Stimulated activated CD8-positive, alpha-beta memory T cell treated with anti-CD3 and anti-CD28 coated beads, Interleukin-12 subunit alpha, Interleukin-12 subunit beta, amount 100 ng/mL, for 1 hour (primary cell): ENCODE results near the gene BBS7.
A peak's percentile ranks its signal among the peaks of the same experiment; 100 is the strongest.

Experiments
- DNase-seq: peaks from one replicate; pipeline ENCODE4 v3.0.0-alpha.2; 2020; ENCODE audit warnings: low read depth

Gene BBS7

GRCh38 chr4:121824950-121825349, 45.3 kb downstream of the BBS7 start:
- DNase-seq: no peak

GRCh38 chr4:121824171-121824527, 46.1 kb downstream of the BBS7 start:
- DNase-seq: no peak

DNA sequence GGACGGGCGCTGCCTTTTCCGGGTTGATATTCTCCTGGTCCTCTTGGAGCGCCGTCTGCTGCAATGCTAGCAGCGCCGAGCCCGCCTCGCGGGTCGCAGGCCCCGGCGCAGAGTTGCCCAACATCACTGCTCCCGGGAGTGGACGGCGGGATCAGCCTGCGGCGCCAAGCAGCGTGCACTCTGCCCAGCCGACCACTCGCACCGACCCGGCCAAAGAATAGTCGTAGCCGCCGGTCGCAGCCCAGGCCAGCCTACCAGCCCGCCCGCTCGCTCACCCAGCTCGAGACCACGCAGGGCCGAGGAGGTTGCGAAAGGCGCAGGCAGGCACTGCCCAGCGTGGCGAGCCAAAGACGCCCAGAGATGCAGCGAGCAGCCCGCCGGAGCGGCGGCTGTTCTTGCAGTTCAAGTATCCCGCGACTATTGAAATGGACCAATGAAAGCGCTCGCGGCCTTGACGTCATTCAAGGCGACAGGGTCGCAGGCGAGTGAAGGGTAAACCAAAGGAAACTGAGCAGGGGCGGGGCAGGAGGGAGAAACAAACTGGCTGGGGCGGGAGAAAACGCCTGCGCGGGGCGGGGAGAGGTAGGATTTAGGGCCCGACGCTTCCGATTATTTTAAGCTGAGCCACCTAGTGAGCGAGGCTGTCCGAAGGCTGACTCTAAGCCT, 46.6 kb downstream of the BBS7 start, which contains the start of gene CCNA2:
CCNA2 (minus strand) TSS at position 379 of the 666 bp plus-strand sequence; CDS start at position 124, 255 bp downstream.
- peak; percentile 96 for DNase-seq

DNA sequence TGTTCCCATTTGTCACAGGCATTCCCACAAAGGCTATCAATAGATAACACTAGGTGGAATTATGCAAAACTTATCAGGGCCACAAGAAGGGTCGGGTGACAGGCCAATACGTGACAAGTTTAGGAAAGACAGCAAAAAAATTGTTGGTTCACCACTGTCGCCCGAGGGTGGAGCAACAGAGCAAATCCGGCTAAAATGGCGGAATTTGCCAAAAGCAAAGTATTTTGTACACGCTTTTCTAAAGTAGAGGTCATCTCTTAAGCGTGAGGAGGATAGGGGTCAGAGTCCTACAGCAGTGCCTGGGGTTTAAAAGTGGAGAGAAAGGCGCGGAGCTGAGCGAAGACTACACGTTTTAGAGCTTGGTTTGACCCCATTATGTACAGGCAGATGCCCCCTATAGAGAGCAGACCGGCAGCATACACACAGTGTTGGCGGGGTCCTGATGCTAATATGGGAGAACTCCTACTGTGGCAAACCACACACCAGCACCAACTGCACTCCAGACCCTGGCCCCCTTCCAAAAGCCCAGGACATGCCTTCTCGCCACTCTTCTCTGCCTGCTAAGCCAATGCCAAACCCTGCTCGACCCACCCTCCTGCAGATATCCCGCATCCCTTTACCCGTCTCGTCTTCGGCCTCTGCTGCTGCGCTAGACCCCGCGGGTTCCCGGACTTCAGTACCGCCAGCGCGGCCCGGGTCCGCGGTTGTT, 47.3 kb downstream of the BBS7 start:
- no peak for DNase-seq

GRCh38 chr4:121822047-121822446, 48.2 kb downstream of the BBS7 start:
- DNase-seq: no peak

DNA sequence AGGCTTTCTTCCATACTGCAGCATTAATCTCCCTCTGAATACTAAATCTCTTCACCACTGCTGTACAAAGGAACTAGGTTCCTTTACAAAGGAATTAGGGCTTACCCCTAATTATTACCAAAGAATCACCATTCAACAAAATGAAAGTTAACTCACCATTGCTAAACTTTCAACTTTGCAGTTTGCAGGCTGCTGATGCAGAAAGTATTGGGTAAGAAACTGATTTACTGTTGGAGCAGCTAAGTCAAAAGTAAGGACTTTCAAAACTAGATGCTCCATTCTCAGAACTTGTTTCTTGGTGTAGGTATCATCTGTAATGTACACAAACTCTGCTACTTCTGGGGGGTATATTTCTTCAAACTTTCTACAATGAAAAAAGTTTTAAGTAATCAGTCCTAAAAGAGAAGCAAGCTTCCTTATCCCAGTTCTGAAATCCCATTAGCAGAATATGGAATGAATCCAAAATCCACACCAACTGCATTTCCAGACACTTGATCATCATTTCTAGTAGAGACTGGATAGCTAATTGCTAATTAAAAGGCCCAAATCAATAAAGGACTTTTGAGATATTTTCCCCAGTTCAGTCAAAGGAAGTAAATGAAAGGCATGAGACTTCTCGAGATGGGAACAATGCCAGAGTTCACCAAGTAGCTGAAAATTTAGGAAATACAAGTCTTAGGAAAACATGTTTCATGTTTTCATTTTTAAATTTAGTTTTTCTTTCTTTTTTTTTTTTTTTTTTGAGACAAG, 50.9 kb downstream of the BBS7 start:
- DNase-seq: no peak

DNA sequence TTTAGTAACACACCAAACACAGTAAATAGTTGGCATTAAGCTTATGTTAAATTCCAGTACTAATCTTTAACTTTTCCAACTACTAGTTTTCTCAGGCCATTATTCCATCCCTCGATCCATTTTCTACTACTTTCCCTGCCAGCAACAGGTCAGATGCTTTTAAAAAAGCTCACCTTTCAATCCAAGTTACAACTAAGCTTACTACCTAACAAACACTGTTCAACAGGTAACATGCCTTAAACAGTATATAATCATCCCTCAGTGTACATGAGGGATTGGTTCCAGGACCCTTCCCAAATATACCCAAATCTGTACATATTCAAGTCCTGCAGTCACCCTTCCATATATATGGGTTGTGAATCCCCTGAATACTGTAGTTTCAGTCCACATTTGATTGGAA, 52.1 kb downstream of the BBS7 start:
- DNase-seq: no peak

- DNase-seq: no peak
Observed at GRCh38 chr4:121817701-121818100, 52.6 kb downstream of the BBS7 start.

DNA sequence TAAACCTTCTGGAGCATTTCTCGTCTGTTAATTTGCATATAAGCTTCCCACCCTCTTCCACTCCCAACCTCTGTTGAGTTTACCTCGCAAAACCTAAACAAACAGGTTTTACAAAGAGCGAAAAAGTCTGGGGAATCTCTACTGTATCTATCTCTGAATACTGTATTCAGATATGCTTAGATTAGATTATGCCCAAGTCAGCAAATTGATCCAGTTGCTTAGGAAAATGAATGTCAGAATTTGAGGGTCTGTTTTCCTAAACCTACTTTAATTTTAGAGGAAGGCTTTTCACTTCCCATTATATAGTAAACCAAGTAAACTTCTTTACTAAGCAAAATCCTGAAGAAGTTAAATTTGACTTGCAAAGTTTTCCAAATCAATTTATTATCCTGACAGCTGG, 53.3 kb downstream of the BBS7 start:
- no peak for DNase-seq

GRCh38 chr4:121814756-121815155, 55.5 kb downstream of the BBS7 start:
- DNase-seq: no peak

- no peak for DNase-seq
Observed at GRCh38 chr4:121811122-121811521, 59.2 kb downstream of the BBS7 start.

DNA sequence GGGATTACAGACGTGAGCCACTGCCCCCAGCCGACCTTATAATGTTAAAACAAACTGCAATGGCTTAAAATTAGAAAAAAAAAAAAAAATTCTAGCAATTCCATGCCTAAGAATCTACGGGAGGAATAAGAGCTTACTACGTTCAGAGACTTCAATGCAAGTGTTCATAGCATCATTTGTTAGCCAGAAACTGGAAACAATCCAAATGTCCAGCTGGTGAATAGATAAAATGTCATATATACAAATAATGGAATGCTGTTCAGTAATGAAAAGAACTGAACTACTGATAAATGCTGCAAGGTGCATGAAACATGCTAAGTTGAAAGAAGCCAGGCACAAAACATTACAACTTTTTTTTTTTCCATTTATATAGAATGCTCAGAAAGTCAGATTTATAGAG, 63.9 kb downstream of the BBS7 start:
- no peak for DNase-seq

GRCh38 chr4:121801715-121802075, 68.6 kb downstream of the BBS7 start:
- DNase-seq: no peak

DNA sequence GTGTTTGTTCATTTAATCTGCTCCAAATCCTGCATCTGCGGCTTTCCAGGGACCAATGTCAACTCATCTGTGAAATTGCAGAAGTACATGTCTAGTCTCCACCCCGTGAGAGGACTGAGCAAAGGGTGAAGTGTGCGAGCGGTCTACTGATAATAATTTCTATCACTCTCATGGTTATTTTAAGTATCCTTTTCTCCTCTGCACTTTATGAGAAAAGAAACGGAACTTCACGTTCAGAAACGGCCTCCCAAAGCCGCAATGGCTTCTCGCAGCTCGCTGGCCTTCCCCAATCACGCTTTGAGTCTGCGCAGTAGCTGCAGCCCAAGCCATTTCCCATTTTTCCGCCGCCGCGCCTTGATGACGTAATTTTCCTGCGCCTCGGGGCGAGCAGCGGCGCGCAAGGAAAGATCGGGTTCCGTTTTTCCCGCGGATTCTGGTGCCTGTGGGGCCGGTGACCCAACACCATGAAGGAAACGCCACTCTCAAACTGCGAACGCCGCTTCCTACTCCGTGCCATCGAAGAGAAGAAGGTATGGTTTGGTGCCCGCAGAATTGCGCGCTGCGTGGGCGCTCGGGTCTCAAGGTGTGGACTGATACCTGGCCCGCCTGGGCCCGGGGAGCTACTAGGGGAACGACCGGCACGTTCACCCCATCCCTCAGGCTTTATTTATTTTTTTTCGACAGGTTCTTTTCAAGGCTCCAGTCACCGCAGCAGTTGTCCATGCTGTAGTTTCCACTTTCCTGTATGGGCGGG, 69.1 kb downstream of the BBS7 start, which contains the start of gene EXOSC9:
EXOSC9 (plus strand) TSS at position 363 of the 754 bp plus-strand sequence; CDS start at position 465, 102 bp downstream.
- DNase-seq: peak; percentile 90

- DNase-seq: no peak
Observed at GRCh38 chr4:121800638-121800960, 69.7 kb downstream of the BBS7 start.

DNA sequence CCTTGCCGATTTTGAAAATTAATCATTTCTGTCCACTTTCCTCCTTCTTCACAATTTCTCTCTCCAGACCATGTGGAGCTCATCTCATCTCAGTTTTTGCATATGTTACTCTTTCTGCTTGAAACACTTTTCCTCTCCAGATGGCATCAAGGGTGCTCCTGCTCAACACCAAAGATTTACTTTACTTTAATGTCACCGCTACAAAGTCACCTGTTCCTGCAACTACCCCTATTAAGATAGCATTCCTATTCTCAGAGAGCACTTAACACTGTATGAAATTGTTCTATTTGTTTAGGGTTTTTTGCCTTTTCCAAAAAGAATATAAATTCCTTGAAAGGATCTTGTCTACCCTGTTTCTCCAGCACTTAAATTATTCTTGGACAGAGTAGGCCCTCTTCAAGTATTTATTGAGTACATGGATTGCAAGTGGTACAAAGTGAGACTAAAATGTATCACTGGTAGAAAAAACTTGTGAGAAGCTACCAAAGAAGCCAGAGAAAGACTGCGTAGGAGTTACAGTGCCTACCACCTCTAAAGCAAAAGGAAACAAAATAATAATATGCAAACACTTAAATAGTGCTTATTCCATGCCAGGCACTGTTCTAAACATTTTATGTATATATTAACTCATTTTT, 70.3 kb downstream of the BBS7 start:
- no peak for DNase-seq

DNA sequence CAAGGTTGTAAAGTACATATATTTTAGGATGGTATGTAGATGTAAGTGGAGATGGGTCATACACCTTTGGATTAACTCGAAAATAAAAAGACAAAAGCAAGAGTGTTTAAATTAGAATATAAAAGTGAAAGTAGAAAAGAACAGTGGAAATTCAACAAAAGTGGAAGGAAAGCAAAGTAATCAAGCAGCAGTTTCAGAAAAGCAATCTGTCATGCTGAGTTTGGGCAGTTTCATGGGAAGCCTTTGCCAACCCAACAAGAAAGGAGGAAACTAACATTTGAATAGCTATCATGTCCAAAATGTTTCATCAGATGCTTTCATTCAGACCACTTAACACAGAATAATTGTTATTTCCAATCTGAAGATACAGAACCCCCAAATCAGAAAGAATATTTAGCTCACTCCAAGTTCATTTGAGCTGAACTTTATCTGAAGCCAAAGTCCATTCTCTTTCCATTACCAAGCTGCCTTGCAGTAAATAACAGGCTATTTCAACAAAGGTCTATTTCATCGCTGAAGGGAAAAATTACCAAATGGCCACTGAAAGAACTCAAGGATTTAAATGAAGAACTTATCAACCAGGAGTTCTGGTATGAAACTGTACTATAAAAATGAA, 71.0 kb downstream of the BBS7 start:
- no peak for DNase-seq

DNA sequence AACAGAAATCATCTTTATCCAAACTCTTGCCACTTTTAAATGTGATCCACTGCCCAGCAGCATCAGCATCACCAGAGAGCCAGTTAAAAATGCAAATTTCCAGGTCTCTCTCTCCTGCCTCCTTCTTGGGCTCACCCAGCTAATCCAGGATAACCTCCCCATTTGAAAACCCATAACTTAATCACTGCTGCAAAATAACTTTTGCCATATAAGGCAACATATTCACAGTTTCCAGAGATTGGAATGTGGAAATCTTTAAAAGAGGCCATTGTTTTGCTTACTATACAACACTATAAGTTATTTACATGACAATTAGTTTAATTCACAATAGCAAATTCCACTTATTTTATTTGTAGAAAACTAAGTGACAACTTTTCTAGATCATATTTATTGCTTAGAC, 74.0 kb downstream of the BBS7 start:
- DNase-seq: no peak

DNA sequence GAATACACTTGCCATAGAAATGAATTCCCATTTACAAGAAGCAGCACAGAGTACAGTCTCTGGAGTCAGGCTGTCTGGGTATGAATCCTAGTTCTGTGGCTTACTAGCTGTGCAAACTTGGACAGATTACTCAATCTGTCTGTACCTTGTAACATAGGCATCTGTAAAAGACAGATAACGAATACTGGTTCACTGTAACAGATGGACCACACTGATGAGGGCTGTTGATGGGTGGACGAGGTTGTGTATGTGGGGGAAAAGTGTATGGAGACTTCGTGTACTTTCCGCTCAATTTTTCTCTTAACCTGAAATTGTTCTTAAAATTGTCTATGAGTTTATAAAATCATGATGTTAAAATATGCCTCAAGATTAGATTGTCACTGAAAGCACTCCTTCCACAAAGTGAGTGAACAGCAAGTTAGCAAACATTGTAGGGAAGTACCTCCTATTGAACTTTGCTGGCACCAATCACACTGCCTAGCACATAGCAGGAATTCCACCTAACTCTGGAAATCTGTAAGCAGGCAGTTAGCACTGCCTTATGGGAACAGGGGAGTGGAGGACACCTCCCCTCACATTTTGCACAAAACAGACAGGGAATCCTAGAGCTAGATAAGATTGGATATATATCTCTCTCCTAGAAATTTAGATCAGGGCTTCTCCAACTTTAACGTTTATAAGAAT, 75.6 kb downstream of the BBS7 start:
- DNase-seq: no peak

- DNase-seq: no peak
Observed at GRCh38 chr4:121792966-121793365, 77.3 kb downstream of the BBS7 start.

DNA sequence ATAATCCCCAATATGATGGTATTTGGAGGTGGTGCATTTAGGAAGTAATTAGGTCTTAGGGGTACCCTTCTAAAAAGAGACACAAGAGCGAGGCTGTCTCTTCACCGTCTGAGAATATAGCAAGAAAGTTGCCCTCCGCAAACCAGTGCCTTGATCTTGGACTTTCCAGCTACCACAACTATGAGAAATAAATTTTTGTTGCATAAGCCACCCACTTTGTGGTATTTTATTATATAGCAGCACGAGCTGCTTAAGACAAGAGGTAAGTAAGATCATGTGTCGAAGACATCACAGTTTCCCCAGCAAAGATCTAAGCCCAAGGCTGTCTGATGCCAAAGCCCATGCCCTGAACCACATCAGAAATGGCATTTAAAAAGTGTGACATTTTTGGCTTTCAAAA, 78.8 kb downstream of the BBS7 start:
- no peak for DNase-seq
